LNCAP (cell line): ENCODE data around the gene LRRTM2.

Experiments used
- CTCF ChIP-seq: fragments of 450-650 bp; IDR thresholded peaks from 2 replicates; pipeline ENCODE4 v1.5.1; 2017; ENCODE audit warnings: mild to moderate bottlenecking

LRRTM2 gene

GRCh38 chr5:138849439-138849838 lies 25.7 kb downstream of the LRRTM2 start:
- no peak for TF ChIP-seq CTCF

GRCh38 chr5:138844812-138845513 lies 30.2 kb downstream of the LRRTM2 start:
- TF ChIP-seq CTCF = no peak

- TF ChIP-seq CTCF = no peak
Measured at GRCh38 chr5:138844125-138844461, 31.0 kb downstream of the LRRTM2 start.

- TF ChIP-seq CTCF = no peak
Measured at GRCh38 chr5:138843316-138844124, 31.6 kb downstream of the LRRTM2 start.

DNA sequence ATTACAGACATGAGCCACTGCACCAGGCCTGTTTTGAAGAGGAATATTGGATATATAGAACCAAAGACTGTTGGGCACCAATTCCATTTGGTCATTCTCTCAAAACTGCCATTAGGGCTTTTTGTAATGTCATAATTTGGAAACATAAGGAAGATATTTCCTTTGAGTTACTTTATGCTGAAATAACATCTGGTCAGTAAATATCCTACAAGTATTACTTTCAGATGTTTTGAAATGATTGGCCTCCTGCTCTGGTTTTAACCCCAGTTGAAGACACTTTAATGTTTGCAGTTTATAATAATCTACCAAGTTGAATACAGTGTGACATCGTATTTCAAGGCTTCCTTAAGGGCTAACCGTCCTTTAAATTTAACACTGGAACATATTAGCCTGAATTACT lies 33.6 kb downstream of the LRRTM2 start:
- TF ChIP-seq CTCF = no peak

DNA sequence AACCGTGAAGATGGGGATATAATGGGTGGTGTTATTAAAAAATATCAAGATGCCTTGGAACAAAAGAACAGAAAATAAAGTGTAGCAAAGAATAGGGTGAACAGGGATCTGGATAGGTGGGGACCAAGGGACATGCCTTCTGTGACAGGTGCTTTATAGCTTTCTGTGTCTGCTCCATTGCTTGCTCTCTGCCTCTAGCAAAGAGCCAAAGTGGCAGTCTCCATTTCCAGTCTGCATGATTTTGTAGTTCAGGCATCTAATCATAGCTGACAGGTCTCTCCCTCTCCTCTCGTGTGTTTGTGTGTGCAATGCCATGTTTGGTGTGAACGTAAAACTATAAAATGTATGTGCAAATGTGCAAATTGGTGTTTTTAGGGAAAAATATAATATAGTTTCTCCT lies 35.0 kb downstream of the LRRTM2 start:
- no peak for TF ChIP-seq CTCF

DNA sequence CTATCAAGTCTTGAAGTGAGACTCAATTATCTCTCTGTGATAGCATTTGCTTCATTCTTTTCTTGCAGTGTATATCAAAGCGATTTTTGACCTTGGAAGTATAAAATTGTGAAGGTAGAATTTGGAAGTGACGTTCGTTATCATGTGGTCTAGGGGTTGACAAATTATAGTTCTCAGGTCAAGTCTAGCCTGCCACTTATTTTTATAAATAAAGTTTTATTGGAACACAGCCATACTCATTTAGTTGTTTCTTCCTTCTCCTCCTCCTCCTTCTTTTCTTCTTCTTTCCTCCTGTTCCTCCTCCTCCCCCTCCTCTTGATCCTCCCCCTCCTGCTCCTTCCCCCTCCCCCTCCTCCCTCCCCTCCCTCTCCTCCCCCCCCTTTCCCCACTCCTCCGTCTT lies 38.0 kb downstream of the LRRTM2 start:
- TF ChIP-seq CTCF = no peak
